Spleen (tissue), 7 donors: ENCODE measurements around the gene ALDH4A1.

ENCODE experiments used
- POLR2A ChIP-seq, 3 donors: fragments of 450-650 bp; IDR thresholded peaks; one replicate each; pipeline ENCODE4 v1.5.1; 2017; ENCODE audit warnings: antibody characterized with exemption in 3 of 3, mild to moderate bottlenecking in 1 of 3
- POLR2AphosphoS5 ChIP-seq, 3 donors: sonication (generic); formaldehyde crosslinking; IDR thresholded peaks; one replicate each; pipeline ENCODE4 v1.5.1; 2017; ENCODE audit warnings: antibody characterized with exemption in 3 of 3
- TF ChIP-seq, protein P1 (sequence below), 11 experiments: fragments of 200-600 bp in 7 of 11; fragments of 450-650 bp in 4 of 11; sonication (generic) in 4 of 11; IDR thresholded peaks in 8 of 11; conservative IDR thresholded peaks in 3 of 11; 1 replicate in 7 of 11; 2 replicates in 4 of 11; pipeline versions ENCODE4 v1.4.0 to v1.8.0; 2016 to 2021; ENCODE audit warnings: antibody characterized with exemption in 11 of 11, inconsistent platforms in 4 of 11, mild to moderate bottlenecking in 1 of 11
- donor health status: DM: no; HTN: no; CAD: no; lungs with moderate emphysema.
- donor health status: DM: no; HTN: no; CAD: no.
- donor health status: DM: no; HTN: no; CAD: no.

DNA sequence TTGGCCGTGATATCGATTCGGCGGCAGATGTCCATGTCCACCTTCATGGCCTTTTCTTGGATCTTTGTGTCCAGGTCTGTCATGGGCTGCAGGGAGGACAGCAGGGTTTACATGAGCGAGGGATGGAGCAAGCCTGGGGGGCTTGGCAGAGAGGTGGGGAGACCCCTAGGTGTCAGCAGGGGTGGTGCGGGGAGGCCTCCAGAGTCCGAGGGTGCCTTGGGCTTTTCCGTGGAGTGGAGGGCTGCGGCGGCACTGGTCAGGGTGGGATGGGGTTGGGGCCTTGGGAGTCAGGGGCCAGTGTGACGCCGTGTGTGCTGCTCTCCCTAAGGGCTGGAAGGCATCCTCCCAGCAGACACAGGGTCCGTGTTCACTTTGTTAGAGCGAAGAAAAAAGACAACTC lies 16.1 kb upstream of the ALDH4A1 start:
- TF ChIP-seq, protein P1, sequence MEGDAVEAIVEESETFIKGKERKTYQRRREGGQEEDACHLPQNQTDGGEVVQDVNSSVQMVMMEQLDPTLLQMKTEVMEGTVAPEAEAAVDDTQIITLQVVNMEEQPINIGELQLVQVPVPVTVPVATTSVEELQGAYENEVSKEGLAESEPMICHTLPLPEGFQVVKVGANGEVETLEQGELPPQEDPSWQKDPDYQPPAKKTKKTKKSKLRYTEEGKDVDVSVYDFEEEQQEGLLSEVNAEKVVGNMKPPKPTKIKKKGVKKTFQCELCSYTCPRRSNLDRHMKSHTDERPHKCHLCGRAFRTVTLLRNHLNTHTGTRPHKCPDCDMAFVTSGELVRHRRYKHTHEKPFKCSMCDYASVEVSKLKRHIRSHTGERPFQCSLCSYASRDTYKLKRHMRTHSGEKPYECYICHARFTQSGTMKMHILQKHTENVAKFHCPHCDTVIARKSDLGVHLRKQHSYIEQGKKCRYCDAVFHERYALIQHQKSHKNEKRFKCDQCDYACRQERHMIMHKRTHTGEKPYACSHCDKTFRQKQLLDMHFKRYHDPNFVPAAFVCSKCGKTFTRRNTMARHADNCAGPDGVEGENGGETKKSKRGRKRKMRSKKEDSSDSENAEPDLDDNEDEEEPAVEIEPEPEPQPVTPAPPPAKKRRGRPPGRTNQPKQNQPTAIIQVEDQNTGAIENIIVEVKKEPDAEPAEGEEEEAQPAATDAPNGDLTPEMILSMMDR (IDR thresholded peaks at IDR 0.05 in 8 of 11, conservative IDR thresholded peaks at IDR 0.05 in 3 of 11), result no peak
- TF ChIP-seq POLR2AphosphoS5 (IDR thresholded peaks at IDR 0.05) (no peak), POLR2A (IDR thresholded peaks at IDR 0.05) (no peak)
